H4 (cell line): Measurements from ENCODE around the gene SMYD3. TPM values are rescaled to one million over a fixed set of nuclear protein-coding genes. Genes with fewer than 3 reads are reported as not detected.
"Not testable (repeated sequence)": the region's sequence is repeated elsewhere in the genome, so short reads cannot be mapped to it uniquely, and the experiment has no call there.

Source experiments
- DNase-seq: peaks from one replicate; pipeline ENCODE4 v3.0.0-alpha.2; 2015; ENCODE audit warnings: low spot score
- total RNA-seq: library from RNA; depleted of rRNA; stranded (reverse); fragments of >200 nt; shearing (Covaris generic); gene quantifications from 2 replicates; pipeline ENCODE4 v1.2.3, GENCODE V29; 2014

Gene SMYD3
- total RNA-seq, 1 experiment from 2014 or later: 47.4 TPM

DNA sequence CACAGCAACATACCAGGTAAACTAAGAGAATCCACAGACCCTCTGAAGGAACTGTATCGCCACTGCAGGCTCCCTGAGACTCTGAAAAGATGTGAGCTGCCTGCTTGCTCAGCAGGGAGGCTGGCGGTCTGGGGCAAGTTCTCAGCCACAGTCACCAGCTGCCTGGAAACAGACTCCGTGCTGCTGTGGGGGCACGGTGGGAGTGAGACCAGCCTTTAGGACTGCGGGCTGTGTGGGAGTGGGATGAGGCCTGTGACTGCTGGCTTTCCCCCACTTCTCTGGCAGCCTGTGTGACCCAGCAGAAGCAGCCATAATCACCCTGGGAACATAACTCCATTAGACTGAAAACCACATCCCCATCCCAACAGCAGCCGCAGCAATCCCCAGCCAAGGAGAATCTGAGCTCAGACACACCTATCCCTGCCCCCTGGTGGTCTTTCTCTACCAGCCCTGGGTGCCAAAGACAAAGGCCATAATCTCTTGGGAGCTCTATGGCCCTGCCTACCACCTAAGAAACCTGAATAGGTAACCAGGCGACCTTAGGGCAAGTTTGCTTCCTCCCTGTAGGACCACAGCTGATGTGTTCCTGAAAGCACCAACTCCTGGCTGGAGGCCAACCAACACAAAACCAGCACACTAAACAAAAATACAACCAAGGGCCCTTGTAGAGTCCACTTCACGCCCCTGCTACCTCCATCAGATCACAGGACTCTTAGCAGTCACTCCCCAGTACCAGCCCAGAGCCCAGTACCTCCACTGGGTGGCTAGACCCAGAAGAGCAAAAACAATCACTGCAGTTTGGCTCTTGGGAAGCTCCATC is 151.5 kb downstream of the SMYD3 start:
- DNase-seq: peak; percentile 11

DNA sequence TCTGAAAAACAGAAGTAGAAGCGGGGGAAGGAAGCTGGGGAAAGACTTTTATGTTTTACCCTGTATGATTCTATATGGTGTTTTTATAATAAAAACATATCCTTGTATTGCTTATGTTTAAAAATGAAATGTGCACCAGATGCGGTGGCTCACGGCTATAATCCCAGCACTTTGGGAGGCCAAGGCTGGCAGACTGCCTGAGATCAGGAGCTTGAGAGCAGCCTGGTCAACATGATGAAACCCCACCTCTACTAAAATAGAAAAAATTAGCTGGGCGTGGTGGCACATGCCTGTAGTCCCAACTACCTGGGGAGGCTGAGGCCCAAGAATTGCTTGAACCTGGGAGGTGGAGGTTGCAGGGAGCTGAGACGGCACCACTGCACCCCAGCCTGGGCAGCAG is 155.4 kb downstream of the SMYD3 start:
- DNase-seq: no peak

DNA sequence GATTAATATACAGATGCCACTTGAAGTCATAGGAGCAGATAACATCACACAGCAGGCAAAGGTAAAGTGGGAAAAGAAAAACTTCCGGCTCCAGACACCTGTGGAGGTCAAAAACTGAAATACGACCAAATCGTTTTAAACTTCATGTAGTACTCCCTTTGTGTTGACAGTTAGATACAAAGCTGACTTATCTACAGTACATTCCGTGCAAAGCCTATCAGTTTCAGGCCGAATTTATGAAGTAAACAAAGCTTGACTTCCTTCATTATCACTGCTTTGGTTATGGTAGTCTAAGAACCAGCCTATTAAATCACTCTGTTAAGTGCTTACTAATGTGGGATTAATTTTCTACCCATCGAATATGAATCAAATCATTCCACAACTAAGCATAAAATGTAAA is 156.3 kb downstream of the SMYD3 start:
- DNase-seq: no peak

DNA sequence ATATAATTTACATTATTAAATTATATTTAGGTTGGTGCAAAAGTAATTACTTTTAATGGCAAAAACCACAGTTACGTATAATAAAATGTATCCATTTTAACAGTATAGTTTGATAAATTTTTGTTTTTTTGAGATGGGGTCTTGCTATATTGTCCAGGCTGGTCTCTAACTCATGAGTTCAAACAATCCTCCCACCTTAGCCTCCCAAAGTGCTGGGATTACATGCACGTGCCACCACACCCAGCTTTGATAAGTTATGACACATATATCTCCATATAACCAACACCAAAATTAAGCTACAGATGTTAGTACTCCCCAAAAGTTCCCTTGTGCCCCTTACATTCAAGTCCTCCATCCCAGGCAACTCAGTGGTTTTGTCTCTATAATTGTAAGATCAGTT is 163.1 kb downstream of the SMYD3 start:
- DNase-seq: no peak

DNA sequence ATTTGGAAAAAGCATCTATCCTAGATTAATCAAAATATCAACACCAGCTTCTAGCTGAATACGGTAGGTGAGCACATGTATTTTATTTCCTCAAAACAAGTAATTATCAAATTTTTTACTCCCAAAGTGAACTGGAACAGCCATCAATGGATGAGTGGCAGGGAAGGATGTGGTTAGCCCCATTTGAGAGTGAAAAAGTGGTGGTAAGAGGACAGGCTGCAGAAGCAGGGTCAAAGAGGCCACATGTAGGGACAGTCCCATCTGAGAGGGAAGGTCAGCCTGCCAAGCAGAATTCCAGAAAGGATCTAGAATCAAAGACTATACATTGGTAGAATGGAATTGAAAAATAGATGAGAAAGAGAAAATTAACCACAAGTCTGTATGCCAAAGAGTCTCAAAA is 163.8 kb downstream of the SMYD3 start:
- no peak for DNase-seq

DNA sequence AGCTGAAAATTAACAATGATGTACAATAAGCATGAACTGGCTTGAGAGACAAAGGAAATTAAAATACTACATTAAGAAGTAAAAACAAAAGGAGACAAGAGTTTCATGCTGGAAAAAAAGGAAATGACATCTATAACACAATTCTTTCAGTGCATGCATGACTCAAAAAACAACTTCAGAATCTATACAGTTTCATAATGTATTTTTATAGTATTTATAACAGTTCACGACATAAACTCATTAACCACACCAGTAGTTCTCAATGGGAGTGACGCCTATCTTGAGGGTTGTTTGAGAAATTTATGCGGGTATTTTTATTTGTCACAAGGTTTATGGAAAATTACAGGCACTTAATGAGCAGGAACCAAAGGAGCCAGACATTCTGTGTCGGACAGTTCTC is 168.5 kb downstream of the SMYD3 start:
- DNase-seq: no peak

DNA sequence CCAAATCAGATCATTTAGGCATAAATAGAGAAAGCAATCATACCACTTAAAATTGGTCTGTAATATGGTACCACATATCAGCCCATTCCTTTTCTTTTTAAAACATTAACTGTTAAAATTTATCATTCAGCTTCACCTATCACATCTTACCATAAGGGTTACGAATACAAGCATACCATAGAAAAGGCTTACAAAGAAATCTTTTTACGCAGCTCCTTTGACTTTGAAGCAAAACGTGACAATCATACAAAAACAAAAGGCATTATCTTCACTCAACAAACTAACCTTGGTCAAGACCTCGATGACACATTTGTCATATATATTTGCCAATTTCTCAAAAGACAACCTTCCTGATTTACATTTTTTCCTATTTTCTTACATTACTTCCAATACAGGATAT is 169.0 kb downstream of the SMYD3 start:
- no peak for DNase-seq

DNA sequence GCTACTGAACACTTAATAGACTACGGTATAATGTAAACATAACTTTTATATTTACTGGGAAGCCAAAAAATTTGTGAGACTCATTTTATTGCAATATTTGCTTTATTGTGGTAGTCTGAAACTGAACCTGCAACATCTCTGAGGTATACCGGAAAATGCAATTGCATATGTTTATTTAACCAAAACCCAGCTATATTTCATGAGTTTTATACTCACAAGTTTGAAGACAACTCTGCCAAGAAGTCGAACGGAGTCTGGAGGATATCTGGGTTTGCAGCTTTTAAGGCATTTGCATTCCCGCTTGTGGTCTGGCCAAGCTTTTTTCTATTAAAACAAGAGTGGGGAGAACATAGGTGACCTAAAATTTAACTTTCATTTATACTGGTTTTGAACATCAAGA is 171.9 kb downstream of the SMYD3 start:
- peak; percentile 42 for DNase-seq

DNA sequence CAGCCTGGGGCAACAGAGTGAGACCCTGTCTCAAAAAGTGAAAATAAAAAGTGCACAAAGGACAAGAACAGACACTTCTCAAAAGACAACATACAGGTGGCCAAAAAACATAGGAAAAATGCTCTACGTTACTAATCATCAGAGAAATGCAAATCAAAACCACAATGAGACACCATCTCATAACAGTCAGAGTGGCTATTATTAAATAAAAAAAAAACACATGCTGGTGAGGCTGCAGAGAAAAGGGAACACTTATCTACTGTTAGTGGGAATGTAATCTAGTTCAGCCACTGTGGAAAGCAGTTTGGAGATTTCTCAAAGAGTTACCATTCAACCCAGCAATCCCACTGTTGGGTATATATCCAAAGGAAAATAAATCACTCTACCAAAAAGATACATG is 173.2 kb downstream of the SMYD3 start:
- no peak for DNase-seq

DNA sequence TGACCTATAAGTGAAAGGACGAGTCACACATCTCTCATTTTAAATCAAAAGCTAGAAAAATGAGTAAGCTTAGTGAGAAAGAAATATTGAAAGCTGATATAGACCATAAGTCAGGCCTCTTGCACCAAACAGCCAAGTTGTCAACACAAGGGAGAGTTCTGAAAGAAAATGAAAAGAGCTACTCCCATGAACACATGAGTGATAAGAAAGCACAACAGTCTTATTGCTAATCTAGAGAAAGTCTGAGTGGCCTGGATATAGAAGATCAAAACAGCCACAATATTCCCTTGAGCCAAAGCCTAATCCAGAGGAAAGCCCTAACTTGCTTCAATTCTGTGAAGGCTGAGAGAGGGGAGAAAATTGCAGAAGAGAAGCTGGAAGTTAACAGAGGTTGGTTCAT is 175.0 kb downstream of the SMYD3 start:
- DNase-seq: no peak

DNA sequence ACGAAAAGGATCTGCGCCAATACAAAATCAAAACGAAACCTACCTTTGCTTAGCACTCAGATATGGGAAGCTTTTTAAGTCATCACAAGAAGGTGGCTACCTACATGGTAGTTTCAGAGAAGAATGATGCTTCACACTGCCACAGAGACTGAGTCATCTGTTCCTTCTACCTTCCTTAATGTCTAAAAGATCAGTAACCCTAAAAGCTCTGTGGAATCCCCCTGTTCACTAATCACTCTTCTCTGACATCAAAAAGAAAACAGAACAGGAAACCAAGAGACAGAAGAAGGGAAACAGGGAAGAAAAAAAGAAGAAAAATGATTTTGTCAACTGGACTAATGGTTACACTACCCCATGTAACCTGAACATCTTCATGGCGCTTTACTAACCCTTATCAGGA is 177.2 kb downstream of the SMYD3 start:
- no peak for DNase-seq

DNA sequence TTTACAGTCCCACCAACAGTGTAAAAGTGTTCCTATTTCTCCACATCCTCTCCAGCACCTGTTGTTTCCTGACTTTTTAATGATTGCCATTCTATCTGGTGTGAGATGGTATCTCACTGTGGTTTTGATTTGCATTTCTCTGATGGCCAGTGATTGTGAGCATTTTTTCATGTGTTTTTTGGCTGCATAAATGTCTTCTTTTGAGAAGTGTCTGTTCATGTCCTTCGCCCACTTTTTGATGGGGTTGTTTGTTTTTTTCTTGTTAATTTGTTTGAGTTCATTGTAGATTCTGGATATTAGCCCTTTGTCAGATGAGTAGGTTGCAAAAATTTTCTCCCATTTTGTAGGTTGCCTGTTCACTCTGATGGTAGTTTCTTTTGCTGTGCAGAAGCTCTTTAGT is 177.8 kb downstream of the SMYD3 start:
- not testable (repeated sequence) for DNase-seq

DNA sequence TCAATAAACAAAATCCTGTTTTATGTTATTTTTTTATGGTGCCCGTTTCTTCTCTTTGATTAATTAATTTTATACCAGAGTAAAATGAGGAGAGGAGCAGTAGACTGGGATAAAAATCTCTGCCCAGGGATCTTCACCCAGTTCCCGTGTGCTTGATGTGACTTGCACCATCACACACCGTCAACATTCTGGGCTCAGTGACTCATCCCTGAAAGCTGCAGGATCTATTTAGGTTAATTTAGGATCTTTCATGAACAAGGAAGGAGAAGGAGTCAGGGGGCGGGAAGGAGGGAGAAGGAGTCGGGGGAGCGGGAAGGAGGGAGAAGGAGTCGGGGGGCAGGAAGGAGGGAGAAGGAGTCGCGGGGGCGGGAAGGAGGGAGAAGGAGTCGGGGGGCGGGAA is 182.4 kb downstream of the SMYD3 start:
- DNase-seq: peak; percentile 51

DNA sequence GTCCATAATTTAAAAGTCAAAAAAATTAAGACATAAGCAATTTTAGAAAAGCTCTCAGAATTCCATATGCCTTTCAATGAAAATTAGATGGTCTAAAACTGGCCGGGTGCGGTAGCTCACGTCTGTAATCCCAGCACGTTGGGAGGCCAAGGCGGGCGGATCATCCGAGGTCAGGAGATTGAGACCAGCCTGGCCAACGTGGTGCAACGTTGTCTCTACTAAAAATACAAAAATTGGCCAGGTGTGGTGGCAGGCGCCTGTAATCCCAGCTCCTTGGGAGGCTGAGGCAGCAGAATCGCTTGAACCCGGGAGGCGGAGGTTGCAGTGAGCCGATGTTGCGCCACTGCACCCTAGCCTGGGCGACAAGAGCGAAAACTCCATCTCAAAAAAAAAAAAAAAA is 183.0 kb downstream of the SMYD3 start:
- not testable (repeated sequence) for DNase-seq

DNA sequence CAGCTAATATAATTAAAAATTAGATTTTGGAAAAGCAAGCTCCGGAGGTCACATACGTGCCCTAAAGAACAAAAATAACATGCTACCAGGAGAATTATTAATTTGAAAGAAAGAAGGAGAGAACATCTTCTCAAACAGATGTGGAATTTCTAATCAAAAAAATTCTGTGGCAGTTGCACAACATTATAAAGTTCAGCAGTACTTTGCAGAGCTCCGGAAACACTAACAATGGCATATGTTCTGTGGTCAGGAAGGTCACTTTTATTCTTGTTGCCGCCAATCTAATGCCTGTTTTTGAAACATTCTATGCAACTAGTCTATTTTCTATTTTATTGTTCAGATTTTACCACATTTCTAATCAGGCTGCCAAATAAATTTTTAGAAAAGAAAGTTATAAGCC is 186.8 kb downstream of the SMYD3 start:
- peak; percentile 55 for DNase-seq

DNA sequence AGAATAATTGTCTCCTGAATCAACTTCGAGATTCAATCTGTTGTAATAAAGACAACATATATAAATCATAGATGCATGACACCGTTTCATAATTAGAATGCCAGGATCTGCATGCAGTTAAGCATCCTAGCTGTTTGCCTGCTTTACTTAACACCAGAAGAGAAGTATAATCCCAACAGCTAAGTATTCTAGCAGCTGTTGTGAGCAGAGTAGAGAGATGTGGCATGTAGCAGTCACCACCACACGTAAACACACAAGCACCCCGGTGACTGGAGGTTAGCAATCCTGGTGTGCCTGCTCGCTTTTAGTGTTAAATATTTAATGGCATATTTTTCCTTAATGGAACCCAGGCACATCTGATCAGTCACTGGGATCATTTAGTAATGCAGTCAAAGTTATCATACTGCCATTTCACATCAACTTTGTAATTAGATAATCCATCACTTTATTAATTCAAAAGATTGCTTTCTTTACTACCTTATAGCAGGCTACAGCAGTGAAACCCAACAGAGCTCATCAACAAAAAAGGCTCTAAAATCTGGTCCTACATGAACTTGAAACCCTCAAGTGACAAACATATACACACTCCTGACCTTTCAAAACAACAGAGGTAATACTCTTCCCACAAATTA is 187.9 kb downstream of the SMYD3 start:
- peak; percentile 51 for DNase-seq

DNA sequence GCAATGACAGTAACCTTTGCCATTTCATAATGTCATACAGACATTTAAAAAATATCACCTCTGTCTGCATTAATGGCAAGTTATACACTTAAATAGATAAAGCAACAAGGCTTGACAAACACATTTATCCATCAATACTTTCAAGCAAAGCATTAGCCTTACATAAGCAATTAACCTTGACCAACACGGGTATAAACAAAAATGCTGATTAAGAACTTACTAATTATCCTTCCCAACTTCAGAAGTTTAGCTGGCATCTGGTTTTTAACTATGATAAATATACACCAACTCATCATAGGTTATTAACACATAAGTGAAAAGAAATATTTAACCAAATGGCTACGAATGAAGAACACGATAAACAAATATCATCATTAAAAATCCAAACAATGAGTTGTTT is 188.5 kb downstream of the SMYD3 start:
- no peak for DNase-seq

DNA sequence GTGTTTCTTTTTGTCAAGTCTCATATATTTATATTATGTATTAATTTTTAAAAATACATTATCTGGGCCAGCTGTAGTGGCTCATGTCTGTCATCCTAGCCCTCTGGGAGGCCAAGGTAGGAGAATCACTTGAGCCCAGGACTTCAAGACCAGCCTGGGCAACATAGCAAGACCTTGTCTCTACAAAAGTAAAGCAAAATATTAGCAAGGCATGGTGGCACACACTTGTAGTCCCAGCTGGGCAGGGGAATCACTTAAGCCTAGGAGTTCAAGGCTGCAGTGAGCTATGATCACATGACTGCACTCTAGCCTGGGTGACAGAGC is 189.1 kb downstream of the SMYD3 start:
- no peak for DNase-seq

DNA sequence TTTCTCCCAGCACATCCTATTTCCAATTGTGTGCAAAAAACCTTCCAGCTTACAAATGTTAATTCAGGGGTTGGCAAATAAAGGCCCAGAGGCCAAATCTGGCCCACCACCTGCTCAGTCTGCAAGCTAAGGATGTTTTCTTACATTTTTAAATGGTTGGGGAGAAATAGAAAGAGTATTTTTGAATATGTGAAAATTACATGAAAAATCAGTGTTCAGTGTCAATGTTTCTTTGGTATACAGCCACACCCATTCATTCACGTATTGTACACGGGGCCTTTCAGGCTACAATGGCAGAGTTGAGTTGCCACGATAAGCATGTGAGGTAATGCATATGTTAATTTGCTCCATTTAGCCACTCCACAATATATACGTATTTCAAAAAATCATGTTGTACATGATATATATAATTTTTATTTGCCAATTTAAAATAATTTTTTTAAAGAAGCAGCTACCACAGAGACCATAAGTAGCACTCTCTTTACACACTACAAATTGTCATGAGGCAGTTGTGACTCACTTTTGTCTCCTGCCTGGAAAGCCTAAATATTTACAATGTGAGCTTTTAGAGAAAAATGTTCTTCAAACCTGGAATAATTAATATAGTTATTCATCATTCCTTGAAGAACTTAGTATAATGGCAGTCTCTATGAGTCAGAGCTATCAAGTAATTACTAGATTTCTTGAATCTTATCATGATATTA is 189.6 kb downstream of the SMYD3 start:
- DNase-seq: peak; percentile 48

DNA sequence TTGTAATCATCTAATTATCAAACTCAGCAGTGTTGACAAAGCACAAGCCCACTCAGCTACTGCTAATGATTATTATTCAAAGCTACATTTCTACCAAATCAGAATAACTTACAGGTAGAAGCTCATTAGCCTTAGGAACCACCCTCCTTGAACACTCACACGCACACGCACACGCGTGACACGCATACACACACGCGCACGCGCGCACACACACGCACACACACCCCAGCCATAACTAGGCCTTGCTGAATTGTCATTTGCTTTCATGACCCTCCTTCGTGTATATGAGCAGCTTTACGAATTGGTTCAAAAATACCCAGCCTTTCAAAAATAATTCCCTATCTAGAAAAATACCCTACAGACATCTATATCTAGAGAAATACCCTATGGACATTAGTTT is 195.6 kb downstream of the SMYD3 start:
- no peak for DNase-seq

DNA sequence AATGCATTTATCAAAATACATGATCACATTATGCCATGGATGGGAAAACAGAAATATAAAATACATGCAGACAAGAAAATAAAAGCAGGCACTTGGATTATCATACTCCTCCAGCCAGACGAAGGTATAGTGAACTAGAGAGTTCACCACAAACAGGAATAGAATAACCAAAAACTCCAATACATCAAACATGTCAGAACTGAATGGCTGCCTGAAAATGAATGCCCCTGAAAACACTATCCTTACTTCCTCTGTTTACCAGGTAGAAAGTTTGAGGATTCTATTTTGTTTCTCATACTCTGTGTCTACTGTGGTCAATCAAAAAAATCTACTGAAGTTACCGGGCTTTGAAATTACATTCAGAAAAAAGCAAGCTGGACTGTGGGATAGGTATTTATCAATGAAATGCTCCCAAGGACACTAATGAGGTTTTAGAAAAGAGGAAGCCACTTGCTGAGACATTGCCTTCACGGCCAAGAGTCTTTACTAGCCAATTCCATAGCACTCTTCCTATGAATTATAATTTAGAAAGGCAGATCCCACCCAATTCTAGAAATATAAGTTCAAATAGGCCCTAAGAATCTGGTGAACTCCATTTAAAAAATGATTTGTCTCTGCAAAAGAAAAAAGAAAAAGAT is 197.7 kb downstream of the SMYD3 start:
- no peak for DNase-seq

DNA sequence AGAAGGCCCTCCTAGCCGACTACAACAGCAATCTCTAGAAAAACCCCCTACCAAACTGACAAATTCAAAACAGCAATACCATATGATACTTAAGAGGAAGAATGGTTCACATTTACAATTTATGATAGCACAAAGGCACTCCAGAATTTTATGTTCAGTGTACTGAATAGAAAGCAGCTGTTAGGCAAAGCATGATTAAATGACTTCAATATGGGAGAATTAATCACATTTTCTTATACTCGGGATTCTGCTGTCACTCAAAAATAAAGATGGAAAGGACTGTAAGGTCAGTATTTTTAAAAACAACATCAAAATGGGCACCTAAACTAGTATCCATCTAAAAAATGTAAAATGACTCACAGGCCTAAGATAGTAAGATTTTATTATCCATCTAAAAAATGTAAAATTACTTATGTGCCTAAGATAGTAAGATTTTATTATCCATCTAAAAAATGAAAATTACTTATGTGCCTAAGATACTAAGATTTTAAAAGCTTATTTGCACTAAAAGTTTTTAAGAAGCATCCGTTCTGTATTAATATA is 198.5 kb downstream of the SMYD3 start:
- DNase-seq: no peak
